HS-5 (cell line): Measurements from ENCODE around the gene OPN1LW.
"Not testable (repeated sequence)": the region's sequence is repeated elsewhere in the genome, so short reads cannot be mapped to it uniquely, and the experiment has no call there.

Source experiments
- DNase-seq: peaks from one replicate; pipeline ENCODE4 v3.0.0-alpha.2; 2012; ENCODE audit warnings: low read depth

Gene OPN1LW

DNA sequence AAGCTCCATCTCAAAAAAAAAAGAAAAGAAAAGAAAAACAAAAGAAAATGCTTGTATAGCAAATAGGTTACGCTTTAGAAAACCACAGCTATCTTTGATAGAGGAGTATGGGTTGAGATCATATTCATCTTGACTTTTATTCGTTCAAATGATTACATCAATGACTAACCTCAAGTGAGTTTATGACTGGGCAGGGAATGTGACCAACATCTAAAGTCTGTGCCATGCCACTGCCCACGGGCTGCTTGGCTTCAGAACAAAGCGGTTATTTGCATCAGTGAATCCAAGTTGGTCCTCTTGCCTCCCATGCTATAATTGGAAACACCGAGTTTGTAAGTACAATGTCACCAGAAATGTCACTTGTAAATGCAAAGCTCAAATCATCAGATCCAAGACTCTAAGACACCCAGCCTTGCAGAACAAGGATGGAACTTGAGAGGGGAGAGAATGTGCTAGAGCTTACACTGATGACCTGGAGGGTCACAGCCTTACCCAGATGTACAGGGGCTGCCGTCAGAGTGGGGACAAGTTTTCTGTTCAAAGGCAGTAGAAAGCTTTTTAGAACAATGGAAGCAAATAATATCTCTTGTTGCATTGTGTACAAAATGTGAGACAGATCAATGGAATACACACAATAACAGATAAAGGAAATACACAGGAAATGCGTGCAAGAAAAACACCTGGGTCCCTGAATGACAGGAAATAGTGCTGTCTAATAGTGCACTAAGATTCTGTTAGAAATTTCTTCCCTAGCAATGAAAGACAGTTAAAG lies 8.4 kb upstream of the OPN1LW start:
- DNase-seq, result no peak

DNA sequence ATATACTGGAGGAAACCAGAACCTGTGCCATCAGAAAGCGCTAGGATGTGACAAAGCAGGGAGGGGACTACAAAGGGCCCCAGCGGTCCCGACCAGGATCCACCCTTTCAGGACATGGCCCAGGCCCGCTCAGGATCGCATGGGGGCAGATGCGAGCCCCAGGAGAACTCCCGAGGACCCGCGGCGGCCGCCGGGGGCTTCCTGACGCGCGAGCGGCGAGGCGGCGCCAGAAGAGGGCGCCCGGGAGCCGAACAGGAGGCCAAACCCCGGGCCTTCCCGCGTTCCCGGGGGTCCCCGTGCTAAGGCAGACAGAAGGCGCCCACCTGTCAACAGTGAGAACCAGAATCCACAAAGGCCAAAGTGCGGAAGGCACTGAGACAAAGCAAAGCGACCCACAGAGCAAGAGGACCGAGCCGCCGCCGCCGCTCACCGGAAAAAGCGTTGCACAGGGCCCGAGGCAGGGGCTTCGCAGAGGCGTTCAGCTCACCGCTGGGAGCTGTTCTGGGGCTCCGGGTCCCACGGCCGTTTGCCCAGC lies 7.3 kb upstream of the OPN1LW start:
- peak; percentile 2 for DNase-seq

- DNase-seq, result no peak
Measured at GRCh38 chrX:154138857-154139256, 5.2 kb upstream of the OPN1LW start.

DNA sequence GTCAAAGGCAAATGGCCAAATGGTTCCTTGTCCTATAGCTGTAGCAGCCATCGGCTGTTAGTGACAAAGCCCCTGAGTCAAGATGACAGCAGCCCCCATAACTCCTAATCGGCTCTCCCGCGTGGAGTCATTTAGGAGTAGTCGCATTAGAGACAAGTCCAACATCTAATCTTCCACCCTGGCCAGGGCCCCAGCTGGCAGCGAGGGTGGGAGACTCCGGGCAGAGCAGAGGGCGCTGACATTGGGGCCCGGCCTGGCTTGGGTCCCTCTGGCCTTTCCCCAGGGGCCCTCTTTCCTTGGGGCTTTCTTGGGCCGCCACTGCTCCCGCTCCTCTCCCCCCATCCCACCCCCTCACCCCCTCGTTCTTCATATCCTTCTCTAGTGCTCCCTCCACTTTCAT lies 3.8 kb upstream of the OPN1LW start:
- no peak for DNase-seq

DNA sequence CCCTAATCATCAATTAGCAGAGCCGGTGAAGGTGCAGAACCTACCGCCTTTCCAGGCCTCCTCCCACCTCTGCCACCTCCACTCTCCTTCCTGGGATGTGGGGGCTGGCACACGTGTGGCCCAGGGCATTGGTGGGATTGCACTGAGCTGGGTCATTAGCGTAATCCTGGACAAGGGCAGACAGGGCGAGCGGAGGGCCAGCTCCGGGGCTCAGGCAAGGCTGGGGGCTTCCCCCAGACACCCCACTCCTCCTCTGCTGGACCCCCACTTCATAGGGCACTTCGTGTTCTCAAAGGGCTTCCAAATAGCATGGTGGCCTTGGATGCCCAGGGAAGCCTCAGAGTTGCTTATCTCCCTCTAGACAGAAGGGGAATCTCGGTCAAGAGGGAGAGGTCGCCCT lies 3.3 kb upstream of the OPN1LW start:
- no peak for DNase-seq

DNA sequence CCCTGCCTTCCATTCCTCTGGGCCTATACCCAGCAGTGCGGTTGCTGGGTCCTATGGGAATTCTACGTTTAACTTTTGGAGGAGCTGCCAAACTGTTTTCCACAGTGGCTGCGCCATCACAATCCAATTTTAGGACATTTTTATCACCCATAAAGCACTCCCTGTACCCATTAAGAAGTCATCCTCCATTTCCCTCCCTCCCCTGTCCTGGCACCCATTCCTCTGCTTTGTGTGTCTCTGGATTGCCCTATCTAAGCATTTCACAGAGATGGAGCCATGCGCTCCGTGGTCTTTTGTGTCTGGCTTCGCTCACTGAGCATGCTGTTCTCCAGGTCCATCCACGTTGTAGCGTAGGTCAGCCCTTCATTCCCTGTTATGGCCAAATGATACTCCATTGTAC lies 1.7 kb upstream of the OPN1LW start:
- DNase-seq, result no peak

DNA sequence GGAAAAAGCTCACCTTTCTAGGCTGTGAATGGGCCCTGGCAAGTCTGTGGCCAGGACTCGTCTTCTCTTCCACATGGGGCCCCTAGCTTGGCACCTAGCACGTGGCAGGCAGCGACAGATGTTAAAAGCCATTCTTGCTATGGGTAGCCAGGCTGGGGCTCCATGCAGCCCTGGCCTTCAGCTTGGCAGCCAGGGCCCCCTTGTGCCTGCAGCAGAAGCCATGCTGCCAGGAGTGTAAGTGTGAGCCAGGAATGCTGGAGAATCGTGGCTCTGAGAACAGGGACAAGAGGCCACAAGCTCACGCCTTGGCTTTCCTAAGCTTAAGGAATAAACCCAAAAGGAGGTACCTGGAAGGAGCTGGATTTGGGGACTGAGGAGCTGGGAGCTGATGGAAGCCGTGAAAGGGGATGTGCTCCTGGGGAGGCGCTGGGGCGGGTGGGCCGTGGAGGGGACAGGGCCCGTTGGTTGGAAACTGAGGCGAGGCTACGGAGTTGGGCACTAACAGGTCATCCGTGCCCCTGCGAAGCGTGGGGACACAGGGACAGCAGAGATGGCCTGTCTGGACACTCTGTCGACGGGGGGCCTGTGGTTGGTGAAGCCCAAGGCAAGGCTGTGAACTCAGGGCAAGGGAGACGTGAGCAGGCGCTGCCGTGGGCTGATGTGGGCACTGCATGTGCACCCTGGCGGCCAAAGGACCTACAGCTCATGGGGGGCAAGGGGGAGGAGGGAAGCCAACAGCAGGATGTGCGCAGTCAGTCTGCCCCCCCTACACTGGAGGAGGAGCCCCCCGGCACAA lies 895 bp upstream of the OPN1LW start:
- no peak for DNase-seq

GRCh38 chrX:154151030-154151429 lies 7.0 kb downstream of the OPN1LW start:
- DNase-seq, result not testable (repeated sequence)

DNA sequence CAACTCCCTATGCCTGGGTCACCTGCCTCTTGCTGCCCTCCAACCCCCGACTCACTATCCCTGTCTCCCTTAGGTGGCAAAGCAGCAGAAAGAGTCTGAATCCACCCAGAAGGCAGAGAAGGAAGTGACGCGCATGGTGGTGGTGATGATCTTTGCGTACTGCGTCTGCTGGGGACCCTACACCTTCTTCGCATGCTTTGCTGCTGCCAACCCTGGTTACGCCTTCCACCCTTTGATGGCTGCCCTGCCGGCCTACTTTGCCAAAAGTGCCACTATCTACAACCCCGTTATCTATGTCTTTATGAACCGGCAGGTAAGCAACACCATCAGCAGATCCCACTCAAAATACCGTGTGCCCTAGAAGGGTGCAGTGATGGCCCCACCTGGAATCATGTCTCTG lies 12.2 kb downstream of the OPN1LW start:
- DNase-seq, result not testable (repeated sequence)

DNA sequence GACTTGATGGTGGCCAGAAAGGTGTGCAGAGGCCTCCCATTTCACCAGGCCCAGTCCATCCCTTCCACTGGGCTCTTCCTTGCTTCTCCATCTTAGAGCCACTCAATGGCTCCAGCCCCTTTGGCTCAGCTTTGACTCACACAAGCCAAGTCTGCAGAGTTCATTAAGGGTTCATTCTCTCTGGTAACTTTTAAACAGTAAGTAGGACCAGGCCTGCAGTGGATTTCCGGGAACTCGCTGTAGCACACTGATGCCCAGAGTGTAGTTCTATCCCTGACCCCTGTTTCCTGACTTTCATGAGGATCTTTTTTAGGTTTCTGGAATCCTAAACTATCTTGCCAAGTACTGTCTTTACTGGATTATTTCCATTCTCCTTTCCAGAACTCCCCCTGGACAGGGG lies 13.2 kb downstream of the OPN1LW start:
- DNase-seq, result not testable (repeated sequence)

- not testable (repeated sequence) for DNase-seq
Measured at GRCh38 chrX:154159345-154159744, 15.3 kb downstream of the OPN1LW start.

DNA sequence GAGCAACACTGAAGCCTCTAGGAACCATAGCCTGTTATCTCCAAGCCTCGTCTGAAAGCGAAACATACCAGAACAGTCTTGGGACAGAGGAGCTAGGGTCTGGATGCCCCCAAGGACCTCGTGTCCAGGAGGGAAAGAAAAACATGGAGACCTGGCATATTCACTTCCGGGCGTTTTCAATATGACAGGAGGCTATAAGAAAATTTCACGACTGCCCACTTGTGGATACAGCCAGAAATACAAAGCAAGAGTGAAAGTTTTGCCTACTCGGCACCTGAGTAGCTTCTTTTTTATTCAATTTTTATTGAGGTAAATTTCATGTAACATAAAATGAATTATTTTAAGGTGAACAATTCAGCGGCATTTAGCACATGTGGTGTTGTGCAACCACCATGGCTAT lies 20.9 kb downstream of the OPN1LW start:
- not testable (repeated sequence) for DNase-seq

DNA sequence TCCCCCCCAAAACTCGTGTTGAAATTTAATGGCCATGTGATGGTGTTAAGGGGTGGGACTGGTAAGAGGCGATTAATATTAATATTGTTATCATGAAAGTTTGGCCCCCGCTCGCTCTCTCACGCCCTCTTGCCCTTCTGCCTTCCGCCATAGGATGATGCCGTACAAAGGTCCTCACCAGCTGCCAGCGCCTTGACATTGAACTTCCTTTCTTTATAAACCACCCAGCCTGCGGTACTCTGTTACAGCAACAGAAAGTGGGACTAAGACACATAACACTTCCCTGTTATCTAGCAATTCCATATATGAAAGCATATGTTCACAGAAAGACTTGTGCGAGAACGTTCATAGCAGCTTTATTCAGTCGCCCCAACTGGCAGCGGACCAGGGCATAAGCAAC lies 24.3 kb downstream of the OPN1LW start:
- DNase-seq, result not testable (repeated sequence)

- not testable (repeated sequence) for DNase-seq
Measured at GRCh38 chrX:154172535-154172943, 28.5 kb downstream of the OPN1LW start.

- DNase-seq, result not testable (repeated sequence)
Measured at GRCh38 chrX:154174356-154174755, 30.3 kb downstream of the OPN1LW start.

DNA sequence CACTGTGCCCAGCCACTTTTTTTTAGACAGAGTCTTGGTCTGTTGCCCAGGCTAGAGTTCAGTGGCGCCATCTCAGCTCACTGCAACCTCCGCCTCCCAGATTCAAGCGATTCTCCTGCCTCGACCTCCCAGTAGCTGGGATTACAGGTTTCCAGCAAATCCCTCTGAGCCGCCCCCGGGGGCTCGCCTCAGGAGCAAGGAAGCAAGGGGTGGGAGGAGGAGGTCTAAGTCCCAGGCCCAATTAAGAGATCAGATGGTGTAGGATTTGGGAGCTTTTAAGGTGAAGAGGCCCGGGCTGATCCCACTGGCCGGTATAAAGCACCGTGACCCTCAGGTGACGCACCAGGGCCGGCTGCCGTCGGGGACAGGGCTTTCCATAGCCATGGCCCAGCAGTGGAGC lies 38.3 kb downstream of the OPN1LW start, which contains the start of gene OPN1MW:
Gene OPN1MW, plus strand, starts transcription at position 301 of the 400 bp plus-strand sequence. Its CDS starts 82 bp downstream, at position 383.
- not testable (repeated sequence) for DNase-seq

GRCh38 chrX:154183794-154184193 lies 39.8 kb downstream of the OPN1LW start:
- DNase-seq, result not testable (repeated sequence)

DNA sequence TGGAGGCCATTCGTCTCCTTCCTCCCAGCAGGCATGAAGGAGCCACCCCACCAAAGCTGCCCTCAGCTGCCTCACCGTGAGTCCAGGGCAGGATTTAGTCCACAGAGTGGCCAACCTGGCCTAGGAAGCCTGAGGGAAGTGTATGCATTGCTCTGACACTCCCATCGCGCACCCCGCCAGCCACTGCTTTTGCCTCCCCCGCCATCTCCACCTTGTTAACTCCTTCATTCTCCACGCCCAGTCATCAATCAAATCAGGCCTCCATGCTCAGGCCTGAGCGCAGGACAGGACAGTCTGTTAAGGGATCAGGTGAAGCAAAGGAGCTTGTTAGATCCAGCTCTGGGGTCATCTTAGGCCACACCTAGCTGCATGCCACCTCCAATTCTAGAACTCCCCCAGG lies 48.8 kb downstream of the OPN1LW start:
- not testable (repeated sequence) for DNase-seq

DNA sequence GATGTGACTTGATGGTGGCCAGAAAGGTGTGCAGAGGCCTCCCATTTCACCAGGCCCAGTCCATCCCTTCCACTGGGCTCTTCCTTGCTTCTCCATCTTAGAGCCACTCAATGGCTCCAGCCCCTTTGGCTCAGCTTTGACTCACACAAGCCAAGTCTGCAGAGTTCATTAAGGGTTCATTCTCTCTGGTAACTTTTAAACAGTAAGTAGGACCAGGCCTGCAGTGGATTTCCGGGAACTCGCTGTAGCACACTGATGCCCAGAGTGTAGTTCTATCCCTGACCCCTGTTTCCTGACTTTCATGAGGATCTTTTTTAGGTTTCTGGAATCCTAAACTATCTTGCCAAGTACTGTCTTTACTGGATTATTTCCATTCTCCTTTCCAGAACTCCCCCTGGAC lies 50.3 kb downstream of the OPN1LW start:
- DNase-seq, result not testable (repeated sequence)

- not testable (repeated sequence) for DNase-seq
Measured at GRCh38 chrX:154196466-154196865, 52.4 kb downstream of the OPN1LW start.
